Measurements from ENCODE around the gene LSMEM2. TPM values are rescaled to one million over a fixed set of nuclear protein-coding genes. Genes with fewer than 3 reads are reported as not detected.

The LSMEM2 gene
- total and polyA plus RNA-seq, 9 of the 15 experiments (the other 6 are each of a cell fraction or from before 2014, with no cell fraction given) = not detected

- no peak for TF ChIP-seq ZNF449 (CRISPR knock-in tag; IDR thresholded peaks at IDR 0.05)
- TF ChIP-seq MNT (conservative IDR thresholded peaks at IDR 0.05) = no peak
- TF ChIP-seq ZBTB49 (CRISPR knock-in tag; IDR thresholded peaks at IDR 0.05; ENCODE audit: borderline replicate concordance) = no peak
- no peak for TF ChIP-seq RUNX1 (IDR thresholded peaks at IDR 0.05; ENCODE audit: low read depth)
Measured at GRCh38 chr3:50323092-50323600, 44.3 kb downstream of the LSMEM2 start (continued).
